Breast epithelium (tissue), 4 donors: Measurements from ENCODE around the gene DPY19L3. TPM values are rescaled to one million over a fixed set of nuclear protein-coding genes. Genes with fewer than 3 reads are reported as not detected.
"Not testable (repeated sequence)": the region's sequence is repeated elsewhere in the genome, so short reads cannot be mapped to it uniquely, and the experiment has no call there.

ENCODE experiments used
- DNase-seq, 2 donors: peaks; one replicate each; pipeline ENCODE4 v3.0.0-alpha.2; 2019; ENCODE audit warnings: low spot score in 2 of 2
- H3K27ac ChIP-seq, 2 donors: fragments of 200-600 bp; sonication (generic) in 1 of 2; one replicate each; pipeline ENCODE4 v1.5.1; 2016 to 2019; ENCODE audit warnings: mild to moderate bottlenecking in 1 of 2
- H3K27me3 ChIP-seq, 2 donors: fragments of 200-600 bp; sonication (generic) in 1 of 2; one replicate each; pipeline versions ENCODE4 v1.5.1 to v1.6.0; 2017 to 2019; ENCODE audit warnings: control low read depth in 1 of 2, mild to moderate bottlenecking in 1 of 2
- H3K36me3 ChIP-seq: fragments of 200-600 bp; one replicate; pipeline ENCODE4 v1.5.1; 2019
- H3K4me1 ChIP-seq, 2 donors: fragments of 200-600 bp; sonication (generic); one replicate each; pipeline ENCODE4 v1.5.1; 2016 to 2019; ENCODE audit warnings: control low read depth in 1 of 2
- H3K4me3 ChIP-seq, 3 donors: fragments of 200-600 bp; sonication (generic); 1 replicate in 2 of 3; 2 replicates in 1 of 3; pipeline ENCODE4 v1.5.1; 2016 to 2019; ENCODE audit warnings: mild to moderate bottlenecking in 3 of 3, moderate library complexity in 2 of 3
- H3K9me3 ChIP-seq, 2 donors: fragments of 200-600 bp; sonication (generic) in 1 of 2; one replicate each; pipeline ENCODE4 v1.5.1; 2016 to 2019; ENCODE audit warnings: control low read depth in 1 of 2
- CTCF ChIP-seq, 3 donors: fragments of 450-650 bp; IDR thresholded peaks; one replicate each; pipeline ENCODE4 v1.5.1; 2016 to 2017; ENCODE audit warnings: antibody characterized with exemption in 3 of 3, mild to moderate bottlenecking in 3 of 3, moderate library complexity in 3 of 3
- POLR2A ChIP-seq: fragments of 450-650 bp; IDR thresholded peaks from one replicate; pipeline ENCODE4 v1.6.1; 2016; ENCODE audit warnings: antibody characterized with exemption, mild to moderate bottlenecking, moderate library complexity
- POLR2AphosphoS5 ChIP-seq, 3 donors: sonication (generic); formaldehyde crosslinking; IDR thresholded peaks; one replicate each; pipeline ENCODE4 v1.6.1; 2017; ENCODE audit warnings: antibody characterized with exemption in 3 of 3
- intact Hi-C: fragments of 100-400 bp; cut with DNase I; formaldehyde crosslinking; loops from one replicate; pipeline ENCODE4 v1.15.1; 2023; ENCODE audit warnings: low total_unique reads
- total RNA-seq, 3 donors: library from RNA; depleted of rRNA; stranded (reverse); fragments of >200 nt; gene quantifications; one replicate each; pipeline ENCODE4 v1.1.0, GENCODE V29; 2016

Gene DPY19L3
- total RNA-seq, 3 donors from 2014 or later = 23.8 to 33.1 (median 25.8) TPM

DNA sequence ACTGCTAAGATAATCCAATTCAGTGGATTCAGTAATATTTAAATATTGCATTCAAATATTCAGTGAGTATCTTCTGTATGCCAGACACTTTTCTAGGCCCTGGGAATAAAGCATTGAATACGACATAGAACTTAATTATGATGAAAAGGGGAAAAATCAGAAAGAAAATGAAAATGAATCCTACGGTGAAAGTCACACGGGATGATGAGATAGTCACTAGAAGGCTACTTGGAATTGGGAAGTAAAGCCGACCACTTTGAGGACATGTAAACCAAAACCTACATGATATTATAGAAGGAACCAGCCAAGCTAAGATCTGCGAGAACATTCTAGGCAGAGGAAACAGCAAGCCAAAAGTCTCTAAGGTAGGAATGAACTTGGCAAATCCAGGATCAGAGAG is 10.1 kb downstream of the DPY19L3 start:
- Histone ChIP-seq H3K4me3 (no peak overlapping the region), H3K9me3 (no peaks in the 10 kb centered on the region), H3K27me3 (no peaks in the 10 kb centered on the region), H3K4me1 (no peaks in the 10 kb centered on the region), H3K27ac (no peak overlapping the region), H3K36me3 (no peaks in the 10 kb centered on the region)
- no peak for TF ChIP-seq CTCF (IDR thresholded peaks at IDR 0.05)
- no peak for TF ChIP-seq POLR2A
- intact Hi-C loops = no loop called here
- no peak for DNase-seq

- H3K27me3 ChIP-seq = no peaks in the 10 kb centered on the region
- H3K36me3 ChIP-seq = no peaks in the 10 kb centered on the region
- intact Hi-C loops = no loop called here
- no peaks in the 10 kb centered on the region for H3K9me3 ChIP-seq
- no peak overlapping the region for H3K27ac ChIP-seq
- H3K4me3 ChIP-seq = no peak overlapping the region
- DNase-seq = no peak
- no peaks in the 10 kb centered on the region for H3K4me1 ChIP-seq
- TF ChIP-seq POLR2A (no peak), POLR2AphosphoS5 (IDR thresholded peaks at IDR 0.05) (no peak), CTCF (IDR thresholded peaks at IDR 0.05) (no peak)
Measured at GRCh38 chr19:32416749-32417456, 11.3 kb downstream of the DPY19L3 start.

- H3K27ac ChIP-seq = no peak overlapping the region
- H3K27me3 ChIP-seq = no peaks in the 10 kb centered on the region
- no peaks in the 10 kb centered on the region for H3K4me1 ChIP-seq
- TF ChIP-seq POLR2A (no peak), CTCF (IDR thresholded peaks at IDR 0.05) (no peak), POLR2AphosphoS5 (IDR thresholded peaks at IDR 0.05) (no peak)
- DNase-seq = no peak
- intact Hi-C loops = no loop called here
- no peak overlapping the region for H3K4me3 ChIP-seq
- no peaks in the 10 kb centered on the region for H3K36me3 ChIP-seq
- no peaks in the 10 kb centered on the region for H3K9me3 ChIP-seq
Measured at GRCh38 chr19:32418155-32418554, 12.6 kb downstream of the DPY19L3 start.

DNA sequence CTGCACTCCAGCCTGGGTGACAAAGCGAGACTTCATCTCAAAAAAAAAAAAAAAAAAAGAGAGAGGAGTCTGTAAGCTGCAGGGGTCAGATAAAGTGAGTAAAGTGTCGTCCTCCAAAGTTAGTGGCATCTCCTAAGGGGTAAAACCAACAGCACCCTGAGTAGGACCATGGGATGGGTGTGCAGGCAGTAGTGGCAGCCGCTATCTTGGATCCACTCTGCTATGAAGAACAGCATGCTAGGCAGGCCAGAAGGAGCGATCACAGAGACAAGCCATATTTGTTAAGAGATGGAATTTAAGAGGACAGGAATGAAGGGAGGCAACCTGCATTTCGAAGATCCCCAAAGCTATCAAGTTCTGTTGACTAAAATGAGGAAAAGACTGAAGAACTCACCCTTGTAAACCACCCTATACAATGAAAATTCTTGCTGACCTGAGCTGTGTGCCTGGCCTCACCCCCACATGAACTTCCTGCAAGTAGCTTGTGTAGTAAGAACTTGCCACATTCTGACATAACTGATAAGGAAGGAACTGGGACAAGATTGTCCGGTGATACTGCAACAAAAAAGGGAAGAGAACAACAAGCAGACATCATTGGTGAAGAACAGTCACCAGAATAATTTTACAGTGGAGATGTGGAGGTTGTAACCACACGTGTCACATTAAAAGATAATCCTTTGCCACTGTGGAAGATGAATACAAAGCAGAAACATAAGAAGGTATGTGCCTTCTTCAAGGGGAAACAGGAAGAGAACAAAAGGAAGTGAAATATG is 16.2 kb downstream of the DPY19L3 start:
- Histone ChIP-seq H3K27ac (no peak overlapping the region), H3K36me3 (no peaks in the 10 kb centered on the region), H3K9me3 (no peaks in the 10 kb centered on the region), H3K27me3 (no peaks in the 10 kb centered on the region), H3K4me1 (no peaks in the 10 kb centered on the region), H3K4me3 (no peak overlapping the region)
- intact Hi-C loops = no loop called here
- no peak for DNase-seq
- TF ChIP-seq CTCF (IDR thresholded peaks at IDR 0.05) (no peak), POLR2A (no peak), POLR2AphosphoS5 (IDR thresholded peaks at IDR 0.05) (no peak)

GRCh38 chr19:32422435-32422834 is 16.9 kb downstream of the DPY19L3 start:
- no peaks in the 10 kb centered on the region for H3K36me3 ChIP-seq
- no peak for DNase-seq
- no peaks in the 10 kb centered on the region for H3K4me1 ChIP-seq
- H3K9me3 ChIP-seq = no peaks in the 10 kb centered on the region
- TF ChIP-seq CTCF (IDR thresholded peaks at IDR 0.05) (no peak), POLR2A (no peak), POLR2AphosphoS5 (IDR thresholded peaks at IDR 0.05) (no peak)
- no peak overlapping the region for H3K27ac ChIP-seq
- no peaks in the 10 kb centered on the region for H3K27me3 ChIP-seq
- intact Hi-C loops = no loop called here
- H3K4me3 ChIP-seq = no peak overlapping the region

DNA sequence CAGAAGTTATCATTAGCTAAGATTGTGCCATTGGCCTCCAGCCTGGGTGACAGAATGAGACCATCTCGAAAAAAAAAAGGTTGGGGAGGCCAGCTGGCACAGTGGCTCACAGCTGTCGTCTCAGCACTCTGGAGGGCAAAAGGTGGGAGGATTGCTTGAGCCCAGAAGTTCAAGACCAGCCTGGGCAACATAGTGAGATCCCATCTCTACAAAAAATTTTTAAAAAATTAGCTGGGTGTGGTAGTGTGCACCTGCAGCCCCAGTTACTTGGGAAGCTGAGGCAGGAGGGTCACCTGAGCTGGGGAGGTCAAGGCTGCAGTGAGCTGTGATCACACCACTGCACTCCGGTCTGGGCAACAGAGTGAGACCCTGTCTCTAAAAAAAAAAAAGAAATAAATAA is 18.4 kb downstream of the DPY19L3 start:
- DNase-seq, H3K4me3 ChIP-seq, H3K27ac ChIP-seq, H3K36me3 ChIP-seq, intact Hi-C loops, H3K9me3 ChIP-seq, H3K4me1 ChIP-seq, H3K27me3 ChIP-seq: not testable (repeated sequence)
